Endothelial cell of umbilical vein (primary cell): ENCODE measurements around the gene AMH. TPM values are rescaled to one million over a fixed set of nuclear protein-coding genes. Genes with fewer than 3 reads are reported as not detected.

ENCODE experiments used
- BruUV-seq: library from RNA; stranded (reverse); fragments of 400-500 nt; replicated peaks from 2 replicates; lab custom pipeline; 2021; lab: Mats Ljungman, UMichigan
- CTCF ChIA-PET: fragments of 300-600, 350-600 bp; sonication (Branson Sonifier 250); formaldehyde crosslinking; loops from one replicate; lab custom pipeline; 2021; ENCODE audit warnings: antibody characterized with exemption, inconsistent platforms; lab: Charles Lee
- POLR2A ChIA-PET: fragments of 300-600, 350-600 bp; sonication (Branson Sonifier 250); formaldehyde crosslinking; loops from one replicate; lab custom pipeline; 2021; ENCODE audit warnings: antibody characterized with exemption, inconsistent platforms; lab: Charles Lee
- DNase-seq: peaks from one replicate; pipeline ENCODE4 v3.0.0-alpha.2; 2011; ENCODE audit warnings: low read depth, low spot score
- FAIRE-seq: peaks from 2 replicates; lab custom pipeline; 2011; peaks lifted over from hg19 to GRCh38; lab: Jason Lieb, UNC
- H2AFZ ChIP-seq: 2 replicates; pipeline ENCODE4 v1.6.0; 2012; ENCODE audit warnings: low read depth, low read length, control low read depth, inconsistent platforms
- H3K27ac ChIP-seq: 2 replicates; pipeline ENCODE4 v1.5.1; 2011; ENCODE audit warnings: low read depth, mild to moderate bottlenecking, control low read depth, low read length, moderate library complexity; ENCODE audit not compliant: insufficient read depth
- H3K27me3 ChIP-seq, 2 experiments: 2 replicates each; pipeline versions ENCODE4 v1.6.0 to v1.6.1; 2011; ENCODE audit warnings: low read length in 2 of 2, mixed read lengths in 1 of 2; ENCODE audit not compliant: control insufficient read depth in 2 of 2, insufficient read depth in 2 of 2
- H3K36me3 ChIP-seq, 2 experiments: 2 replicates in 1 of 2; 3 replicates in 1 of 2; pipeline ENCODE4 v1.5.1; 2011; ENCODE audit warnings: low read length in 2 of 2, mild to moderate bottlenecking in 1 of 2, moderate library complexity in 1 of 2; ENCODE audit not compliant: control insufficient read depth in 2 of 2, insufficient read depth in 2 of 2; ENCODE audit errors: extremely low read depth in 1 of 2
- H3K4me1 ChIP-seq: 3 replicates; pipeline ENCODE4 v1.5.1; 2011; ENCODE audit warnings: mild to moderate bottlenecking, low read length; ENCODE audit not compliant: control insufficient read depth, insufficient read depth; ENCODE audit errors: extremely low read depth
- H3K4me2 ChIP-seq: 2 replicates; pipeline ENCODE4 v1.6.1; 2011; ENCODE audit warnings: low read length, control low read depth, mixed read lengths; ENCODE audit not compliant: insufficient read depth
- H3K4me3 ChIP-seq, 3 experiments: fragments of 200-600 bp in 1 of 3; sonication (generic), shearing (Covaris generic) in 1 of 3; replicated peaks in 1 of 3; 2 replicates each; pipeline ENCODE4 v1.5.1; 2011 to 2016; ENCODE audit warnings: control low read depth in 3 of 3, low read length in 3 of 3, mild to moderate bottlenecking in 2 of 3, inconsistent platforms in 1 of 3, low read depth in 1 of 3, moderate library complexity in 1 of 3; ENCODE audit not compliant: insufficient read depth in 1 of 3
- H3K79me2 ChIP-seq: 2 replicates; pipeline ENCODE4 v1.6.0; 2012; ENCODE audit warnings: low read length, inconsistent platforms; ENCODE audit not compliant: control insufficient read depth, insufficient read depth
- H3K9ac ChIP-seq: replicated peaks from 2 replicates; pipeline ENCODE3; 2011; ENCODE audit warnings: low read length, control low read depth; ENCODE audit not compliant: insufficient read depth; ENCODE audit errors: extremely low read depth
- H3K9me1 ChIP-seq: replicated peaks from 3 replicates; pipeline ENCODE4 v1.6.0; 2011; ENCODE audit warnings: mild to moderate bottlenecking, low read length; ENCODE audit not compliant: control insufficient read depth, insufficient read depth; ENCODE audit errors: extremely low read depth
- H3K9me3 ChIP-seq: replicated peaks from 2 replicates; pipeline ENCODE4 v1.5.1; 2012; ENCODE audit warnings: low read length, inconsistent platforms; ENCODE audit not compliant: control insufficient read depth, insufficient read depth
- H4K20me1 ChIP-seq: replicated peaks from 2 replicates; pipeline ENCODE3; 2011; ENCODE audit warnings: mild to moderate bottlenecking, low read length; ENCODE audit not compliant: control insufficient read depth, insufficient read depth; ENCODE audit errors: extremely low read depth
- EZH2 ChIP-seq: IDR thresholded peaks from 2 replicates; pipeline ENCODE4 v1.6.1; 2012; ENCODE audit warnings: borderline replicate concordance, low read depth, mild to moderate bottlenecking, moderate library complexity, low read length, inconsistent platforms; ENCODE audit not compliant: severe bottlenecking
- FOS ChIP-seq: IDR thresholded peaks from 2 replicates; pipeline ENCODE4 v1.6.1; 2011; ENCODE audit warnings: mild to moderate bottlenecking, low read length, moderate library complexity, borderline replicate concordance; ENCODE audit not compliant: insufficient read depth
- GATA2 ChIP-seq: IDR thresholded peaks from 2 replicates; pipeline ENCODE4 v1.7.0; 2011; ENCODE audit warnings: low read depth, mild to moderate bottlenecking, moderate library complexity, mixed read lengths, low read length; ENCODE audit not compliant: insufficient read length, insufficient read depth
- JUN ChIP-seq: IDR thresholded peaks from 2 replicates; pipeline ENCODE4 v1.6.1; 2011; ENCODE audit warnings: borderline replicate concordance, low read depth; ENCODE audit not compliant: insufficient read length, insufficient read depth
- MYC ChIP-seq: IDR thresholded peaks from one replicate; pipeline ENCODE4 v1.6.1; 2011; ENCODE audit warnings: mild to moderate bottlenecking, low read depth, low read length
- POLR2A ChIP-seq: IDR thresholded peaks from 2 replicates; pipeline ENCODE4 v1.6.1; 2012; ENCODE audit warnings: low read depth, mild to moderate bottlenecking, control low read depth, low read length
- POLR2AphosphoS5 ChIP-seq: IDR thresholded peaks from 2 replicates; pipeline ENCODE4 v1.6.1; 2012; ENCODE audit warnings: low read depth, mild to moderate bottlenecking, control low read depth, low read length, moderate library complexity; ENCODE audit not compliant: insufficient read depth
- dilution Hi-C: fragments of 300-500 bp; cut with MboI; formaldehyde crosslinking; loops from one replicate; pipeline ENCODE4 v1.15.0; 2019; ENCODE audit warnings: low sequenced_read_pairs; ENCODE audit not compliant: extremely low pct_ligation_motif_present
- intact Hi-C: fragments of 100-400 bp; cut with micrococcal nuclease; formaldehyde crosslinking; loops from one replicate; pipeline ENCODE4 v1.10.0; 2022
- polyA plus RNA-seq, 4 experiments: library from polyadenylated mRNA; depleted of rRNA in 3 of 4; stranded (reverse) in 3 of 4; unstranded in 1 of 4; fragments of >200 nt; gene quantifications; 2 replicates each; pipeline versions ENCODE4 v1.2.1 to v1.2.3, GENCODE V29; 2011 to 2012; ENCODE audit warnings: missing spikeins in 1 of 4
- total RNA-seq: library from RNA; stranded (reverse); gene quantifications from 2 replicates; pipeline ENCODE4 v1.2.3, GENCODE V29; 2021
- TF ChIP-seq, protein P1 (sequence below), 2 donors: IDR thresholded peaks; 1 replicate in 1 of 2; 2 replicates in 1 of 2; pipeline ENCODE4 v1.5.1; 2011; ENCODE audit warnings: low read length in 2 of 2, mild to moderate bottlenecking in 2 of 2, moderate library complexity in 2 of 2, control low read depth in 1 of 2, inconsistent platforms in 1 of 2, low read depth in 1 of 2; ENCODE audit not compliant: insufficient read depth in 1 of 2; ENCODE audit errors: extremely low read depth in 1 of 2
- TF ChIP-seq, protein P2 (sequence below): IDR thresholded peaks from 2 replicates; pipeline ENCODE4 v1.6.1; 2011; ENCODE audit not compliant: insufficient read depth, insufficient read length

The AMH gene
- total and polyA plus RNA-seq, 2 donors (not counting 3 experiments of a cell fraction or from before 2014, with no cell fraction given): 3.3 to 9.6 TPM

DNA sequence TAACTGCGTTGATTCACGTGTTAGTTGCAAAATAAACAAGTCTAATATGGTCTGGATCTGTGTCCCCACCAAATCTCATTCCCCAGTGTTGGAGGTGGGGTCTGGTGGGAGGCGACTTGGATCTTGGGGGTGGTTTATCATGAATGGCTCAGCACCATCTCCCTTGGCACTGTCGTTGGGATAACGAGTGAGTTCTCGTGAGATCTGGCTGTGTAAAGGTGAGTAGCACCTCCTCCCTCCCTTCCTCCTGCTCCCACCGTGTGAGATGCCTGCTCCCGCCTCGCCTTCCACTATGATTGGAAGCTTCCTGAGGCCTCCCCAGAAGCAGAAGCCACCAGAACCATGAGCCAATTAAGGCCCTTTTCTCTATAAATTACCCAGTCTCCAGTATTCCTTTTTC is 28.0 kb downstream of the AMH start:
- Histone ChIP-seq H3K9ac (no peak overlapping the region), H3K4me2 (no peak overlapping the region), H3K4me1 (peaks cover 25% of the 10 kb centered on the region), H3K27me3 (peaks cover 0 to 5% of the 10 kb centered on the region in 2 experiments), H2AFZ (no peak overlapping the region), H4K20me1 (no peaks in the 10 kb centered on the region), H3K9me3 (no peaks in the 10 kb centered on the region), H3K36me3 (peaks cover 2 to 12% of the 10 kb centered on the region in 2 experiments), H3K9me1 (no peaks in the 10 kb centered on the region), H3K79me2 (peaks cover 21% of the 10 kb centered on the region), H3K4me3 (no peak overlapping the region), H3K27ac (no peak overlapping the region)
- dilution Hi-C loops (no loop called here), intact Hi-C loops (no loop called here)
- BruUV-seq: no TSS peak
- ChIA-PET POLR2A (no interaction called here), CTCF (interaction anchor here (0.8 to 1.5 kb wide), 2 partner anchors 39 to 334 kb away, joined by 3 to 7 read pairs; no protein-coding TSS in a partner anchor)
- FAIRE-seq (no peak), DNase-seq (no peak)
- TF ChIP-seq JUN (no peak), POLR2A (no peak), MYC (no peak), GATA2 (no peak), POLR2AphosphoS5 (no peak), FOS (no peak), EZH2 (no peak)
- TF ChIP-seq, protein P1, sequence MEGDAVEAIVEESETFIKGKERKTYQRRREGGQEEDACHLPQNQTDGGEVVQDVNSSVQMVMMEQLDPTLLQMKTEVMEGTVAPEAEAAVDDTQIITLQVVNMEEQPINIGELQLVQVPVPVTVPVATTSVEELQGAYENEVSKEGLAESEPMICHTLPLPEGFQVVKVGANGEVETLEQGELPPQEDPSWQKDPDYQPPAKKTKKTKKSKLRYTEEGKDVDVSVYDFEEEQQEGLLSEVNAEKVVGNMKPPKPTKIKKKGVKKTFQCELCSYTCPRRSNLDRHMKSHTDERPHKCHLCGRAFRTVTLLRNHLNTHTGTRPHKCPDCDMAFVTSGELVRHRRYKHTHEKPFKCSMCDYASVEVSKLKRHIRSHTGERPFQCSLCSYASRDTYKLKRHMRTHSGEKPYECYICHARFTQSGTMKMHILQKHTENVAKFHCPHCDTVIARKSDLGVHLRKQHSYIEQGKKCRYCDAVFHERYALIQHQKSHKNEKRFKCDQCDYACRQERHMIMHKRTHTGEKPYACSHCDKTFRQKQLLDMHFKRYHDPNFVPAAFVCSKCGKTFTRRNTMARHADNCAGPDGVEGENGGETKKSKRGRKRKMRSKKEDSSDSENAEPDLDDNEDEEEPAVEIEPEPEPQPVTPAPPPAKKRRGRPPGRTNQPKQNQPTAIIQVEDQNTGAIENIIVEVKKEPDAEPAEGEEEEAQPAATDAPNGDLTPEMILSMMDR (IDR thresholded peaks at IDR 0.05; ENCODE audit: extremely low read depth in 1 of 2, insufficient read depth in 1 of 2, low read depth in 1 of 2, low read length in 2 of 2): no peak
- TF ChIP-seq, protein P2, sequence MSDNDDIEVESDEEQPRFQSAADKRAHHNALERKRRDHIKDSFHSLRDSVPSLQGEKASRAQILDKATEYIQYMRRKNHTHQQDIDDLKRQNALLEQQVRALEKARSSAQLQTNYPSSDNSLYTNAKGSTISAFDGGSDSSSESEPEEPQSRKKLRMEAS: no peak
